SH-SY5Y (cell line): ENCODE results near the gene MMRN2.

Experiments
- GATA2 ChIP-seq: IDR thresholded peaks from 2 replicates; pipeline ENCODE4 v1.6.1; 2011; ENCODE audit warnings: mild to moderate bottlenecking, low read depth, low read length
- GATA3 ChIP-seq: IDR thresholded peaks from 2 replicates; pipeline ENCODE4 v1.6.1; 2011; ENCODE audit warnings: low read depth, mild to moderate bottlenecking, low read length, moderate library complexity

The MMRN2 gene

GRCh38 chr10:86951184-86951761 lies 6.1 kb downstream of the MMRN2 start:
- TF ChIP-seq GATA3 = no peak
- no peak for TF ChIP-seq GATA2

- TF ChIP-seq GATA2 = no peak
- TF ChIP-seq GATA3 = no peak
Measured at GRCh38 chr10:86950349-86950748, 7.1 kb downstream of the MMRN2 start.

GRCh38 chr10:86946213-86947155 lies 10.9 kb downstream of the MMRN2 start:
- TF ChIP-seq GATA2 (no peak), GATA3 (no peak)

GRCh38 chr10:86945361-86946212 lies 11.8 kb downstream of the MMRN2 start:
- TF ChIP-seq GATA2 (no peak), GATA3 (no peak)

- no peak for TF ChIP-seq GATA3
- no peak for TF ChIP-seq GATA2
Measured at GRCh38 chr10:86944907-86945306, 12.5 kb downstream of the MMRN2 start.

GRCh38 chr10:86944471-86944870 lies 12.9 kb downstream of the MMRN2 start:
- TF ChIP-seq GATA2 = no peak
- no peak for TF ChIP-seq GATA3

GRCh38 chr10:86944031-86944419 lies 13.4 kb downstream of the MMRN2 start:
- TF ChIP-seq GATA2 (no peak), GATA3 (no peak)

- no peak for TF ChIP-seq GATA3
- TF ChIP-seq GATA2 = no peak
Measured at GRCh38 chr10:86943316-86944030, 13.9 kb downstream of the MMRN2 start.

GRCh38 chr10:86942441-86943315 lies 14.7 kb downstream of the MMRN2 start:
- TF ChIP-seq GATA2 (no peak), GATA3 (no peak)

GRCh38 chr10:86941991-86942421 lies 15.4 kb downstream of the MMRN2 start:
- no peak for TF ChIP-seq GATA3
- no peak for TF ChIP-seq GATA2

- TF ChIP-seq GATA2 = no peak
- no peak for TF ChIP-seq GATA3
Measured at GRCh38 chr10:86941426-86941825, 16.0 kb downstream of the MMRN2 start.

GRCh38 chr10:86940677-86941076 lies 16.7 kb downstream of the MMRN2 start:
- no peak for TF ChIP-seq GATA3
- TF ChIP-seq GATA2 = no peak

GRCh38 chr10:86938260-86938659 lies 19.2 kb downstream of the MMRN2 start:
- TF ChIP-seq GATA3 (no peak), GATA2 (no peak)
